ENCODE data around the gene VKORC1. TPM values are rescaled to one million over a fixed set of nuclear protein-coding genes. Genes with fewer than 3 reads are reported as not detected.

VKORC1 gene
- polyA plus RNA-seq, 2 donors: 18.5 to 39.2 TPM

GRCh38 chr16:31071861-31072260, 22.7 kb downstream of the VKORC1 start:
- H3K4me3 ChIP-seq (ENCODE audit: low read depth in 1 of 2, low read length in 2 of 2): peak overlapping the region in 1 of 2 donors; percentile 88
- H3K4me1 ChIP-seq (ENCODE audit: control insufficient read depth in 2 of 2, insufficient read depth in 2 of 2, low read length in 1 of 2): peaks cover 0 to 5% of the 10 kb centered on the region in 2 donors
- peaks cover 3 to 5% of the 10 kb centered on the region in 2 donors for H3K36me3 ChIP-seq (ENCODE audit: control insufficient read depth in 2 of 2, insufficient read depth in 2 of 2, low read length in 1 of 2)
- WGBS, 2 donors: 20 to 22% methylated on average over 4 of the region's 4 CpGs
- no peaks in the 10 kb centered on the region for H3K27me3 ChIP-seq (ENCODE audit: control insufficient read depth in 1 of 2, insufficient read depth in 2 of 2, low read length in 2 of 2)
- H3K9me3 ChIP-seq (ENCODE audit: control insufficient read depth in 2 of 2, insufficient read depth in 1 of 2, low read depth in 1 of 2, low read length in 1 of 2): no peaks in the 10 kb centered on the region
- peak overlapping the region in 1 of 2 donors; percentile 95 for H3K27ac ChIP-seq (ENCODE audit: low read depth in 2 of 2, low read length in 1 of 2)

GRCh38 chr16:31067342-31067741, 27.3 kb downstream of the VKORC1 start:
- Histone ChIP-seq H3K9me3 (ENCODE audit: control insufficient read depth in 2 of 2, insufficient read depth in 1 of 2, low read depth in 1 of 2, low read length in 1 of 2) (no peaks in the 10 kb centered on the region), H3K27ac (ENCODE audit: low read depth in 2 of 2, low read length in 1 of 2) (no peak overlapping the region), H3K27me3 (ENCODE audit: control insufficient read depth in 1 of 2, insufficient read depth in 2 of 2, low read length in 2 of 2) (no peaks in the 10 kb centered on the region), H3K4me1 (ENCODE audit: control insufficient read depth in 2 of 2, insufficient read depth in 2 of 2, low read length in 1 of 2) (peaks cover 0 to 7% of the 10 kb centered on the region in 2 donors), H3K36me3 (ENCODE audit: control insufficient read depth in 2 of 2, insufficient read depth in 2 of 2, low read length in 1 of 2) (peaks cover 0 to 8% of the 10 kb centered on the region in 2 donors), H3K4me3 (ENCODE audit: low read depth in 1 of 2, low read length in 2 of 2) (no peak overlapping the region)
- WGBS, 2 donors: 91 to 92% methylated on average over 3 of the region's 3 CpGs

- Histone ChIP-seq H3K9me3 (ENCODE audit: control insufficient read depth in 2 of 2, insufficient read depth in 1 of 2, low read depth in 1 of 2, low read length in 1 of 2) (peaks cover 0 to 2% of the 10 kb centered on the region in 2 donors), H3K27me3 (ENCODE audit: control insufficient read depth in 1 of 2, insufficient read depth in 2 of 2, low read length in 2 of 2) (no peaks in the 10 kb centered on the region), H3K4me1 (ENCODE audit: control insufficient read depth in 2 of 2, insufficient read depth in 2 of 2, low read length in 1 of 2) (peaks cover 0 to 5% of the 10 kb centered on the region in 2 donors), H3K27ac (ENCODE audit: low read depth in 2 of 2, low read length in 1 of 2) (peak overlapping the region; percentile 21 to 46), H3K4me3 (ENCODE audit: low read depth in 1 of 2, low read length in 2 of 2) (no peak overlapping the region), H3K36me3 (ENCODE audit: control insufficient read depth in 2 of 2, insufficient read depth in 2 of 2, low read length in 1 of 2) (peaks cover 0 to 26% of the 10 kb centered on the region in 2 donors)
- WGBS, 2 donors: 53 to 68% methylated on average over 4 of the region's 4 CpGs
Measured at GRCh38 chr16:31064882-31065461, 29.6 kb downstream of the VKORC1 start.

GRCh38 chr16:31063843-31064611, 30.6 kb downstream of the VKORC1 start:
- Histone ChIP-seq H3K4me3 (ENCODE audit: low read depth in 1 of 2, low read length in 2 of 2) (no peak overlapping the region), H3K27ac (ENCODE audit: low read depth in 2 of 2, low read length in 1 of 2) (peak overlapping the region in 1 of 2 donors; percentile 26), H3K9me3 (ENCODE audit: control insufficient read depth in 2 of 2, insufficient read depth in 1 of 2, low read depth in 1 of 2, low read length in 1 of 2) (peaks cover 0 to 2% of the 10 kb centered on the region in 2 donors)

GRCh38 chr16:31063495-31063842, 31.1 kb downstream of the VKORC1 start:
- Histone ChIP-seq H3K4me3 (ENCODE audit: low read depth in 1 of 2, low read length in 2 of 2) (no peak overlapping the region), H3K27ac (ENCODE audit: low read depth in 2 of 2, low read length in 1 of 2) (no peak overlapping the region), H3K9me3 (ENCODE audit: control insufficient read depth in 2 of 2, insufficient read depth in 1 of 2, low read depth in 1 of 2, low read length in 1 of 2) (peaks cover 0 to 2% of the 10 kb centered on the region in 2 donors), H3K36me3 (ENCODE audit: control insufficient read depth in 2 of 2, insufficient read depth in 2 of 2, low read length in 1 of 2) (peaks cover 0 to 26% of the 10 kb centered on the region in 2 donors), H3K27me3 (ENCODE audit: control insufficient read depth in 1 of 2, insufficient read depth in 2 of 2, low read length in 2 of 2) (no peaks in the 10 kb centered on the region), H3K4me1 (ENCODE audit: control insufficient read depth in 2 of 2, insufficient read depth in 2 of 2, low read length in 1 of 2) (peaks cover 0 to 5% of the 10 kb centered on the region in 2 donors)
- 96 to 97% methylated on average over 9 of the region's 9 CpGs for WGBS, 2 donors

More at GRCh38 chr16:31063843-31064611, 30.6 kb downstream of the VKORC1 start:
- WGBS, 2 donors: 89 to 91% methylated on average over 56 of the region's 56 CpGs
- no peaks in the 10 kb centered on the region for H3K27me3 ChIP-seq (ENCODE audit: control insufficient read depth in 1 of 2, insufficient read depth in 2 of 2, low read length in 2 of 2)
- peaks cover 0 to 5% of the 10 kb centered on the region in 2 donors for H3K4me1 ChIP-seq (ENCODE audit: control insufficient read depth in 2 of 2, insufficient read depth in 2 of 2, low read length in 1 of 2)
- H3K36me3 ChIP-seq (ENCODE audit: control insufficient read depth in 2 of 2, insufficient read depth in 2 of 2, low read length in 1 of 2): peaks cover 0 to 26% of the 10 kb centered on the region in 2 donors

- peaks cover 0 to 2% of the 10 kb centered on the region in 2 donors for H3K9me3 ChIP-seq (ENCODE audit: control insufficient read depth in 2 of 2, insufficient read depth in 1 of 2, low read depth in 1 of 2, low read length in 1 of 2)
- no peaks in the 10 kb centered on the region for H3K27me3 ChIP-seq (ENCODE audit: control insufficient read depth in 1 of 2, insufficient read depth in 2 of 2, low read length in 2 of 2)
- 96 to 97% methylated on average over 52 to 54 of the region's 54 CpGs for WGBS, 2 donors
- peaks cover 0 to 26% of the 10 kb centered on the region in 2 donors for H3K36me3 ChIP-seq (ENCODE audit: control insufficient read depth in 2 of 2, insufficient read depth in 2 of 2, low read length in 1 of 2)
- H3K4me1 ChIP-seq (ENCODE audit: control insufficient read depth in 2 of 2, insufficient read depth in 2 of 2, low read length in 1 of 2): peaks cover 0 to 5% of the 10 kb centered on the region in 2 donors
- H3K27ac ChIP-seq (ENCODE audit: low read depth in 2 of 2, low read length in 1 of 2): no peak overlapping the region
- H3K4me3 ChIP-seq (ENCODE audit: low read depth in 1 of 2, low read length in 2 of 2): no peak overlapping the region
Measured at GRCh38 chr16:31061813-31062440, 32.7 kb downstream of the VKORC1 start.

- H3K9me3 ChIP-seq (ENCODE audit: control insufficient read depth in 2 of 2, insufficient read depth in 1 of 2, low read depth in 1 of 2, low read length in 1 of 2): peaks cover 0 to 2% of the 10 kb centered on the region in 2 donors
- no peak overlapping the region for H3K4me3 ChIP-seq (ENCODE audit: low read depth in 1 of 2, low read length in 2 of 2)
- H3K36me3 ChIP-seq (ENCODE audit: control insufficient read depth in 2 of 2, insufficient read depth in 2 of 2, low read length in 1 of 2): peaks cover 0 to 26% of the 10 kb centered on the region in 2 donors
- peaks cover 0 to 5% of the 10 kb centered on the region in 2 donors for H3K4me1 ChIP-seq (ENCODE audit: control insufficient read depth in 2 of 2, insufficient read depth in 2 of 2, low read length in 1 of 2)
- H3K27ac ChIP-seq (ENCODE audit: low read depth in 2 of 2, low read length in 1 of 2): no peak overlapping the region
- no peaks in the 10 kb centered on the region for H3K27me3 ChIP-seq (ENCODE audit: control insufficient read depth in 1 of 2, insufficient read depth in 2 of 2, low read length in 2 of 2)
- WGBS, 2 donors: 95 to 96% methylated on average over 41 to 42 of the region's 42 CpGs
Measured at GRCh38 chr16:31061126-31061812, 33.3 kb downstream of the VKORC1 start.

GRCh38 chr16:31055613-31056012, 39.0 kb downstream of the VKORC1 start:
- Histone ChIP-seq H3K27me3 (ENCODE audit: control insufficient read depth in 1 of 2, insufficient read depth in 2 of 2, low read length in 2 of 2) (no peaks in the 10 kb centered on the region), H3K36me3 (ENCODE audit: control insufficient read depth in 2 of 2, insufficient read depth in 2 of 2, low read length in 1 of 2) (peaks cover 0 to 2% of the 10 kb centered on the region in 2 donors), H3K9me3 (ENCODE audit: control insufficient read depth in 2 of 2, insufficient read depth in 1 of 2, low read depth in 1 of 2, low read length in 1 of 2) (no peaks in the 10 kb centered on the region), H3K4me1 (ENCODE audit: control insufficient read depth in 2 of 2, insufficient read depth in 2 of 2, low read length in 1 of 2) (no peaks in the 10 kb centered on the region), H3K27ac (ENCODE audit: low read depth in 2 of 2, low read length in 1 of 2) (no peak overlapping the region), H3K4me3 (ENCODE audit: low read depth in 1 of 2, low read length in 2 of 2) (no peak overlapping the region)
- 87 to 89% methylated on average over 4 of the region's 4 CpGs for whole genome bisulfite sequencing, 2 donors

GRCh38 chr16:31052114-31052513, 42.5 kb downstream of the VKORC1 start:
- Histone ChIP-seq H3K9me3 (ENCODE audit: control insufficient read depth in 2 of 2, insufficient read depth in 1 of 2, low read depth in 1 of 2, low read length in 1 of 2) (no peaks in the 10 kb centered on the region), H3K4me1 (ENCODE audit: control insufficient read depth in 2 of 2, insufficient read depth in 2 of 2, low read length in 1 of 2) (no peaks in the 10 kb centered on the region), H3K36me3 (ENCODE audit: control insufficient read depth in 2 of 2, insufficient read depth in 2 of 2, low read length in 1 of 2) (no peaks in the 10 kb centered on the region), H3K27ac (ENCODE audit: low read depth in 2 of 2, low read length in 1 of 2) (no peak overlapping the region), H3K4me3 (ENCODE audit: low read depth in 1 of 2, low read length in 2 of 2) (no peak overlapping the region), H3K27me3 (ENCODE audit: control insufficient read depth in 1 of 2, insufficient read depth in 2 of 2, low read length in 2 of 2) (no peaks in the 10 kb centered on the region)
- 31 to 51% methylated on average over 2 of the region's 2 CpGs for WGBS, 2 donors

Data from esophagus (tissue), 2 donors.